ENCODE data around the gene MMP21. TPM values are rescaled to one million over a fixed set of nuclear protein-coding genes. Genes with fewer than 3 reads are reported as not detected.

The MMP21 gene
- under 1 TPM in 5 of 6 donors, not detected in 1; 0.12 to 0.22 (median 0.14) TPM for total RNA-seq
- under 1 TPM; 0.19 to 0.35 TPM for polyA plus RNA-seq

GRCh38 chr10:125775491-125776106 is at the start of gene MMP21:
Gene MMP21, minus strand, starts transcription at chr10:125775821. Its CDS starts 0 bp downstream, at chr10:125775821.
- ATAC-seq (no peak), DNase-seq (peak in 1 of 6 donors; percentile 64), FAIRE-seq (no peak)
- H3K27ac ChIP-seq = no peak within 1 kb of the TSS
- H3K4me1 ChIP-seq = no peaks in the 10 kb centered on the region
- no peaks in the 10 kb centered on the region for H3K27me3 ChIP-seq
- WGBS, 2 donors = 93 to 97% methylated on average over 24 to 26 of the region's 26 CpGs
- no peaks in the 10 kb centered on the region for H3K36me3 ChIP-seq
- H3K9me3 ChIP-seq = no peaks in the 10 kb centered on the region
- TF ChIP-seq, protein P1, sequence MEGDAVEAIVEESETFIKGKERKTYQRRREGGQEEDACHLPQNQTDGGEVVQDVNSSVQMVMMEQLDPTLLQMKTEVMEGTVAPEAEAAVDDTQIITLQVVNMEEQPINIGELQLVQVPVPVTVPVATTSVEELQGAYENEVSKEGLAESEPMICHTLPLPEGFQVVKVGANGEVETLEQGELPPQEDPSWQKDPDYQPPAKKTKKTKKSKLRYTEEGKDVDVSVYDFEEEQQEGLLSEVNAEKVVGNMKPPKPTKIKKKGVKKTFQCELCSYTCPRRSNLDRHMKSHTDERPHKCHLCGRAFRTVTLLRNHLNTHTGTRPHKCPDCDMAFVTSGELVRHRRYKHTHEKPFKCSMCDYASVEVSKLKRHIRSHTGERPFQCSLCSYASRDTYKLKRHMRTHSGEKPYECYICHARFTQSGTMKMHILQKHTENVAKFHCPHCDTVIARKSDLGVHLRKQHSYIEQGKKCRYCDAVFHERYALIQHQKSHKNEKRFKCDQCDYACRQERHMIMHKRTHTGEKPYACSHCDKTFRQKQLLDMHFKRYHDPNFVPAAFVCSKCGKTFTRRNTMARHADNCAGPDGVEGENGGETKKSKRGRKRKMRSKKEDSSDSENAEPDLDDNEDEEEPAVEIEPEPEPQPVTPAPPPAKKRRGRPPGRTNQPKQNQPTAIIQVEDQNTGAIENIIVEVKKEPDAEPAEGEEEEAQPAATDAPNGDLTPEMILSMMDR (IDR thresholded peaks at IDR 0.05) = no peak
- no peak within 1 kb of the TSS for H3K4me3 ChIP-seq
- intact Hi-C loops (cut with DNase I) = no loop called here

- no peaks in the 10 kb centered on the region for H3K27me3 ChIP-seq
- WGBS, 2 donors = 50 to 53% methylated on average over 1 of the region's 1 CpG
- peak overlapping the region in 2 of 4 donors; percentile 99 for H3K4me3 ChIP-seq
- H3K36me3 ChIP-seq = peaks cover 0 to 21% (median 11%) of the 10 kb centered on the region in 3 donors
- intact Hi-C loops (cut with DNase I) = no loop called here
- H3K9me3 ChIP-seq = no peaks in the 10 kb centered on the region
- TF ChIP-seq, protein P1 (IDR thresholded peaks at IDR 0.05) = no peak
- FAIRE-seq (no peak), DNase-seq (no peak), ATAC-seq (no peak)
- no peak overlapping the region for H3K27ac ChIP-seq
- H3K4me1 ChIP-seq = peaks cover 23 to 27% (median 24%) of the 10 kb centered on the region in 3 donors
Observed at GRCh38 chr10:125824736-125825135, 49.1 kb upstream of the MMP21 start.

GRCh38 chr10:125823663-125824251 is 48.1 kb upstream of the MMP21 start:
- WGBS, 2 donors = 0% methylated on average over 20 of the region's 20 CpGs
- peak in 1 of 6 donors; percentile 59 for DNase-seq
- intact Hi-C loops (cut with DNase I) = no loop called here

GRCh38 chr10:125822878-125823662 is 47.4 kb upstream of the MMP21 start, which contains the start of the genes BCCIP and UROS:
Gene BCCIP, plus strand, starts transcription at chr10:125823546. Its CDS starts 12 bp downstream, at chr10:125823558.
Gene UROS, minus strand, starts transcription at chr10:125823258. Its CDS starts 6,759 bp downstream, at chr10:125816499.
- ATAC-seq = peak; percentile 93 to 97 (median 95)

More at GRCh38 chr10:125823663-125824251, 48.1 kb upstream of the MMP21 start:
- H3K27me3 ChIP-seq = no peaks in the 10 kb centered on the region
- ATAC-seq (peak; percentile 4 to 6 (median 4)), FAIRE-seq (no peak)
- H3K36me3 ChIP-seq = peaks cover 0 to 14% (median 9%) of the 10 kb centered on the region in 3 donors
- peak overlapping the region; percentile 82 to 94 (median 90) for H3K27ac ChIP-seq
- H3K4me3 ChIP-seq = peak overlapping the region; percentile 89 to 99 (median 97)
- no peaks in the 10 kb centered on the region for H3K9me3 ChIP-seq
- peaks cover 23 to 27% (median 24%) of the 10 kb centered on the region in 3 donors for H3K4me1 ChIP-seq
- TF ChIP-seq, protein P1 (IDR thresholded peaks at IDR 0.05) = no peak

More at GRCh38 chr10:125822878-125823662, 47.4 kb upstream of the MMP21 start, which contains the start of the genes BCCIP and UROS:
- Histone ChIP-seq H3K27ac (peak within 1 kb of the TSS; percentile 82 to 94 (median 90)), H3K4me3 (peak within 1 kb of the TSS; percentile 89 to 99 (median 97)), H3K4me1 (peaks cover 23 to 27% (median 24%) of the 10 kb centered on the region in 3 donors), H3K9me3 (no peaks in the 10 kb centered on the region), H3K36me3 (peaks cover 0 to 8% (median 3%) of the 10 kb centered on the region in 3 donors), H3K27me3 (no peaks in the 10 kb centered on the region)
- 0% methylated on average over 70 to 74 of the region's 74 CpGs for WGBS, 2 donors
- DNase-seq (peak; percentile 85 to 98 (median 90)), FAIRE-seq (no peak)
- intact Hi-C loops (cut with DNase I) = no loop called here
- TF ChIP-seq, protein P1 (IDR thresholded peaks at IDR 0.05) = no peak

Data from pancreas (tissue), 10 donors.